ENCODE data around the gene RMND5B.

The RMND5B gene

GRCh38 chr5:178131446-178131996 lies 707 bp downstream of the RMND5B start:
- Mint-ChIP-seq H3K36me3 (peaks cover 14 to 28% of the 10 kb centered on the region in 2 donors), H3K4me3 (peak overlapping the region; percentile 85 to 87), H3K27ac (peak overlapping the region; percentile 3), H3K4me1 (peaks cover 18 to 43% of the 10 kb centered on the region in 2 donors), H3K9me3 (no peaks in the 10 kb centered on the region), H3K27me3 (no peaks in the 10 kb centered on the region)
- DNase-seq, result no peak
- ATAC-seq (replicated peaks), result peak; percentile 7 to 17

DNA sequence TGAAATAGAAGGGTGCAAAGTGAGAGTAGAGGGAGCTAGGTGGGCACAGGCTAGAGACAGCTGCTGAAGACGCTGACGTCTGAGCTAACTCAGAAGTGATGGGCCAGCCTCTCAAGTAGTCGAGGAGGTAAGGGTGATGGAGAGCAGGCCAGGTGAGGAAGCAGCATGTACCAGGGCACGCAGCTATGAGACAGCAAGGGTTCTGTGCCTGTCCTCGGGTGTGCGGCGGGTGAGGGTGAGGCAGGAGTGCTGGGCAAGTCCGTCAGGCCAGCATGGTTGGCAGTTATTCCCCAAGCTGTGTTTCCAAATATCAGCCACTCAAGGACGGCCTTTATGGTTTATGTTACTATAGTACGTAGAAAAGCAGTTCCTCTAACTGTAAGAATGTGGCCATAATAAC lies 6.2 kb downstream of the RMND5B start:
- Mint-ChIP-seq H3K4me3 (no peak overlapping the region), H3K9me3 (no peaks in the 10 kb centered on the region), H3K4me1 (peaks cover 17 to 19% of the 10 kb centered on the region in 2 donors), H3K27ac (peak overlapping the region; percentile 10), H3K27me3 (no peaks in the 10 kb centered on the region), H3K36me3 (peaks cover 21 to 45% of the 10 kb centered on the region in 2 donors)
- no peak for DNase-seq
- no peak for ATAC-seq (replicated peaks)

GRCh38 chr5:178137991-178138390 lies 7.2 kb downstream of the RMND5B start:
- no peaks in the 10 kb centered on the region for H3K9me3 Mint-ChIP-seq
- H3K4me3 Mint-ChIP-seq, result no peak overlapping the region
- no peak overlapping the region for H3K27ac Mint-ChIP-seq
- no peak for ATAC-seq (replicated peaks)
- H3K4me1 Mint-ChIP-seq, result peaks cover 13 to 16% of the 10 kb centered on the region in 2 donors
- peaks cover 21 to 50% of the 10 kb centered on the region in 2 donors for H3K36me3 Mint-ChIP-seq
- no peak for DNase-seq
- H3K27me3 Mint-ChIP-seq, result no peaks in the 10 kb centered on the region

DNA sequence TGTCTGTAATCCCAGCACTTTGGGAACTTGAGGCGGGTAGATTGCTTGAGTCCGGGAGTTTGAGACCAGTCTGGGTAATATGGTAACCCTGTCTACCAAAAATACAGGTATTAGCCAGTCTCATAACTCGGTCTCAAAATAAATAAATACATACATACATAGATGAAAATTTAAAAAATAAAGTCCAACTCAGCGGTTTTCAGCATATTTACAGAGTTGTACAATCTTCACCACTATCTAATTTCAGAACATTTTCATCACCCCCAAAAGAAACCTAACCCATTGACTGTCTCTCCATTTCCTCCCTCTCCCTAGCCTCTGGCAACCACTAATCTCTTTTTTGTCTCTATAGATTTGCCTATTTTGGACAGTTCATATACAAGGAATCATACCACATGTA lies 10.7 kb downstream of the RMND5B start:
- ATAC-seq (replicated peaks), result no peak
- no peaks in the 10 kb centered on the region for H3K9me3 Mint-ChIP-seq
- DNase-seq, result no peak
- peaks cover 24 to 45% of the 10 kb centered on the region in 2 donors for H3K36me3 Mint-ChIP-seq
- H3K4me3 Mint-ChIP-seq, result no peak overlapping the region
- peaks cover 10 to 12% of the 10 kb centered on the region in 2 donors for H3K4me1 Mint-ChIP-seq
- H3K27ac Mint-ChIP-seq, result no peak overlapping the region
- no peaks in the 10 kb centered on the region for H3K27me3 Mint-ChIP-seq

- Mint-ChIP-seq H3K27me3 (no peaks in the 10 kb centered on the region), H3K27ac (peak overlapping the region; percentile 20), H3K4me1 (peaks cover 12 to 14% of the 10 kb centered on the region in 2 donors), H3K9me3 (no peaks in the 10 kb centered on the region), H3K4me3 (no peak overlapping the region), H3K36me3 (peaks cover 27 to 51% of the 10 kb centered on the region in 2 donors)
- DNase-seq (no peak), ATAC-seq (replicated peaks) (no peak)
These were observed 11.8 kb downstream of the RMND5B start for GRCh38 chr5:178142642-178143041.

GRCh38 chr5:178143246-178143645 lies 12.4 kb downstream of the RMND5B start:
- Mint-ChIP-seq H3K4me1 (peaks cover 16 to 17% of the 10 kb centered on the region in 2 donors), H3K9me3 (no peaks in the 10 kb centered on the region), H3K36me3 (peaks cover 30 to 53% of the 10 kb centered on the region in 2 donors), H3K27ac (no peak overlapping the region), H3K27me3 (no peaks in the 10 kb centered on the region), H3K4me3 (no peak overlapping the region)
- DNase-seq (no peak), ATAC-seq (replicated peaks) (no peak)

GRCh38 chr5:178143901-178144300 lies 13.1 kb downstream of the RMND5B start:
- DNase-seq (no peak), ATAC-seq (replicated peaks) (no peak)
- Mint-ChIP-seq H3K9me3 (no peaks in the 10 kb centered on the region), H3K27me3 (no peaks in the 10 kb centered on the region), H3K4me3 (no peak overlapping the region), H3K27ac (no peak overlapping the region), H3K36me3 (peaks cover 32 to 60% of the 10 kb centered on the region in 2 donors), H3K4me1 (peaks cover 19 to 21% of the 10 kb centered on the region in 2 donors)

- peak; percentile 65 for DNase-seq
- Mint-ChIP-seq H3K4me3 (no peak overlapping the region), H3K36me3 (peaks cover 36 to 68% of the 10 kb centered on the region in 2 donors), H3K9me3 (no peaks in the 10 kb centered on the region), H3K27me3 (no peaks in the 10 kb centered on the region), H3K27ac (peak overlapping the region; percentile 42), H3K4me1 (peaks cover 23 to 43% of the 10 kb centered on the region in 2 donors)
- peak; percentile 89 to 91 for ATAC-seq (replicated peaks)
These were observed 15.4 kb downstream of the RMND5B start for GRCh38 chr5:178145965-178146820.

DNA sequence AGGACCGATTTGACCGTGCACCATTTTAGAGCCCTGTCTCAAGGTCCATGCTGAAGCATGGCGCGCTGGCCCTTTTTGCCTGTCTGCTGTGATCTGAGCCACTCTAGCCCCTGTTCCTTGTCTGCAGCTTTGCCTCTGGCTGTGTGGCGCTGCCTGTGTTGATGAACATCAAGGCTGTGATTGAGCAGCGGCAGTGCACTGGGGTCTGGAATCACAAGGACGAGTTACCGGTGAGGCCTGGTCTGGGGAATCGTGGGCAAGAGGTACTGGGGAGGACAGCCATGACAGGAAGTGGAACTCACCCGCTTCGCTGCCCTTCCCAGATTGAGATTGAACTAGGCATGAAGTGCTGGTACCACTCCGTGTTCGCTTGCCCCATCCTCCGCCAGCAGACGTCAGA lies 16.6 kb downstream of the RMND5B start:
- Mint-ChIP-seq H3K27ac (peak overlapping the region; percentile 69), H3K4me1 (peaks cover 34 to 55% of the 10 kb centered on the region in 2 donors), H3K36me3 (peaks cover 39 to 73% of the 10 kb centered on the region in 2 donors), H3K27me3 (no peaks in the 10 kb centered on the region), H3K9me3 (no peaks in the 10 kb centered on the region), H3K4me3 (no peak overlapping the region)
- DNase-seq, result no peak
- no peak for ATAC-seq (replicated peaks)

DNA sequence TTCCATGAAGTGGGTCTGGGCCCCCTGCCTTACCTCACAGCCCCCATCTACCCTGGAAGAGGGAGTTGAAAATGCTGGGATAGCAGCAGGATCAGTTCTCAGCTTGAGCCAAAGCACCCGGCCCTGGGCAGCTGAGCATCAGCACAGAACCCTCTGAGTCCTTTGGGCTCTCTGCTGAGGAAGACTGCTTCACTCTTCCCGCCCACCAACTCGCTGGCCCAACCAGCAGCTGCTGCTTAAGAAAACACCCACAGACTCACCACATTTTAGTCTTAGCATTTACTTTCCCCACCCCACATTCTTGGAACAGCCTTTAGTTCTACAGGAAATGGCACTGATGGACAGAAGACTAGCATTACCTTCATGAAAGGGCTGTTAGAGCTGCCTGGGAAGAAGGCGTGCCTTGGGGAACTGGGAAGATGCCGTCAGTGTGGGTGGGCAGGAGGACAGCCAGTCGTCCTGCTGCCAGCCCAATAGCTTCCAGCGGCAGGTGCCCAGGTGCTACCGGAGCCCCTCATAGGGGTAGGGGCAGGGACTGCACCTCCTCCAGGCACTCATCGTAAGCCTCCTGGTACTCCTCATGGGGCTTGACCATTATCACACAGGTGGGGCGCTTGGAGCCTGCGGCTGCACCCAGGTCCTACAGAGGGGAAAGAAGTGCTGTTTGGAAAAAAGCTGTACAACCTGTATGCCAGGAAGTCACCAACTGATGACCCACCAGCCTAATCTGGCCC lies 18.6 kb downstream of the RMND5B start:
- DNase-seq, result no peak
- Mint-ChIP-seq H3K4me3 (no peak overlapping the region), H3K27ac (peak overlapping the region; percentile 37), H3K4me1 (peaks cover 43 to 71% of the 10 kb centered on the region in 2 donors), H3K36me3 (peaks cover 35 to 63% of the 10 kb centered on the region in 2 donors), H3K9me3 (no peaks in the 10 kb centered on the region), H3K27me3 (no peaks in the 10 kb centered on the region)
- ATAC-seq (replicated peaks), result no peak

GRCh38 chr5:178150977-178151734 lies 20.3 kb downstream of the RMND5B start:
- Mint-ChIP-seq H3K36me3 (peaks cover 27 to 56% of the 10 kb centered on the region in 2 donors), H3K4me3 (peak overlapping the region in 1 of 2 donors; percentile 96), H3K27ac (peak overlapping the region; percentile 85), H3K4me1 (peaks cover 45 to 74% of the 10 kb centered on the region in 2 donors), H3K9me3 (no peaks in the 10 kb centered on the region), H3K27me3 (no peaks in the 10 kb centered on the region)
- DNase-seq (no peak), ATAC-seq (replicated peaks) (no peak)

GRCh38 chr5:178152491-178153444 lies 22.0 kb downstream of the RMND5B start:
- peak overlapping the region; percentile 98 for H3K27ac Mint-ChIP-seq
- DNase-seq (no peak), ATAC-seq (replicated peaks) (no peak)
- H3K27me3 Mint-ChIP-seq, result no peaks in the 10 kb centered on the region
- no peaks in the 10 kb centered on the region for H3K9me3 Mint-ChIP-seq
- peak overlapping the region; percentile 94 to 96 for H3K4me3 Mint-ChIP-seq
- H3K4me1 Mint-ChIP-seq, result peaks cover 34 to 66% of the 10 kb centered on the region in 2 donors
- peaks cover 22 to 40% of the 10 kb centered on the region in 2 donors for H3K36me3 Mint-ChIP-seq
